CD4-positive, alpha-beta T cell (primary cell): ENCODE data around the gene LRRK1. TPM values are rescaled to one million over a fixed set of nuclear protein-coding genes. Genes with fewer than 3 reads are reported as not detected.

Experiments used
- ATAC-seq: fragments of 200-7000 bp; cut with Tn5 transposase; one replicate; pipeline ENCODE4 v1.10.0; 2022; ENCODE audit warnings: mild to moderate bottlenecking; ENCODE audit not compliant: poor library complexity
- CTCF ChIA-PET: fragments of 350-600 bp; sonication (Branson Sonifier 250); formaldehyde crosslinking; loops from one replicate; lab custom pipeline; 2021; ENCODE audit warnings: antibody characterized with exemption, inconsistent platforms; lab: Charles Lee
- POLR2A ChIA-PET: fragments of 350-600 bp; sonication (Branson Sonifier 250); formaldehyde crosslinking; loops from one replicate; lab custom pipeline; 2021; ENCODE audit warnings: antibody characterized with exemption, inconsistent platforms; lab: Charles Lee
- DNase-seq, 14 experiments: peaks; one replicate each; pipeline ENCODE4 v3.0.0-alpha.2; 2013 to 2020; ENCODE audit warnings: mixed read lengths in 2 of 14
- H3K27ac ChIP-seq, 2 donors: one replicate each; pipeline versions ENCODE4 v1.5.1 to v1.7.0; 2013; ENCODE audit warnings: low read length in 2 of 2, low read depth in 1 of 2, mild to moderate bottlenecking in 1 of 2
- H3K27me3 ChIP-seq, 2 experiments: 1 replicate in 1 of 2; 2 replicates in 1 of 2; pipeline versions ENCODE4 v1.6.1 to v1.7.0; 2013; ENCODE audit warnings: low read length in 2 of 2, control low read depth in 1 of 2, mild to moderate bottlenecking in 1 of 2, moderate library complexity in 1 of 2; ENCODE audit not compliant: insufficient read depth in 2 of 2, control insufficient read depth in 1 of 2
- H3K36me3 ChIP-seq: one replicate; pipeline ENCODE4 v1.6.1; 2013; ENCODE audit warnings: low read length, control low read depth; ENCODE audit not compliant: insufficient read depth
- H3K4me1 ChIP-seq: one replicate; pipeline ENCODE4 v1.6.1; 2013; ENCODE audit warnings: low read length, control low read depth; ENCODE audit not compliant: insufficient read depth
- H3K4me3 ChIP-seq: one replicate; pipeline ENCODE4 v1.5.1; 2013; ENCODE audit warnings: mild to moderate bottlenecking, low read length, moderate library complexity
- H3K9me3 ChIP-seq, 2 experiments: 1 replicate in 1 of 2; 2 replicates in 1 of 2; pipeline versions ENCODE4 v1.6.1 to v1.7.0; 2013; ENCODE audit warnings: low read length in 2 of 2, mild to moderate bottlenecking in 2 of 2, control low read depth in 1 of 2, moderate library complexity in 1 of 2; ENCODE audit not compliant: control insufficient read depth in 1 of 2, insufficient read depth in 1 of 2
- H3K27ac Mint-ChIP-seq: one replicate; pipeline ENCODE4 v1.8.0; 2020; ENCODE audit warnings: mixed read lengths
- H3K27me3 Mint-ChIP-seq: one replicate; pipeline ENCODE4 v1.8.0; 2021; ENCODE audit warnings: mixed read lengths
- H3K36me3 Mint-ChIP-seq: one replicate; pipeline ENCODE4 v1.8.0; 2021; ENCODE audit warnings: low read depth, mixed read lengths
- H3K4me1 Mint-ChIP-seq: one replicate; pipeline ENCODE4 v1.8.0; 2021; ENCODE audit warnings: low read depth, mixed read lengths
- H3K4me3 Mint-ChIP-seq: one replicate; pipeline ENCODE4 v1.8.0; 2020; ENCODE audit warnings: mild to moderate bottlenecking, mixed read lengths
- H3K9me3 Mint-ChIP-seq: one replicate; pipeline ENCODE4 v1.8.0; 2020; ENCODE audit warnings: mixed read lengths
- intact Hi-C, 2 experiments: fragments of 100-400 bp; cut with DNase I in 1 of 2; cut with micrococcal nuclease in 1 of 2; formaldehyde crosslinking; loops; one replicate each; pipeline versions ENCODE4 v1.15.1 to v1.9.0; 2023 to 2025; cut with DNase I, micrococcal nuclease
- total RNA-seq, 174 experiments: library from RNA in 2 of 174; stranded (reverse) in 2 of 174; gene quantifications; one replicate each; pipeline ENCODE4 v1.2.3 and lab custom pipeline; 2021 to 2026
- TF ChIP-seq, protein P1 (sequence below): fragments of 200-600 bp; IDR thresholded peaks from one replicate; pipeline ENCODE4 v1.8.0; 2022; ENCODE audit warnings: antibody characterized with exemption, mild to moderate bottlenecking

Gene LRRK1
- total RNA-seq, 2 experiments from 2014 or later: 0.60 to 0.73 TPM

DNA sequence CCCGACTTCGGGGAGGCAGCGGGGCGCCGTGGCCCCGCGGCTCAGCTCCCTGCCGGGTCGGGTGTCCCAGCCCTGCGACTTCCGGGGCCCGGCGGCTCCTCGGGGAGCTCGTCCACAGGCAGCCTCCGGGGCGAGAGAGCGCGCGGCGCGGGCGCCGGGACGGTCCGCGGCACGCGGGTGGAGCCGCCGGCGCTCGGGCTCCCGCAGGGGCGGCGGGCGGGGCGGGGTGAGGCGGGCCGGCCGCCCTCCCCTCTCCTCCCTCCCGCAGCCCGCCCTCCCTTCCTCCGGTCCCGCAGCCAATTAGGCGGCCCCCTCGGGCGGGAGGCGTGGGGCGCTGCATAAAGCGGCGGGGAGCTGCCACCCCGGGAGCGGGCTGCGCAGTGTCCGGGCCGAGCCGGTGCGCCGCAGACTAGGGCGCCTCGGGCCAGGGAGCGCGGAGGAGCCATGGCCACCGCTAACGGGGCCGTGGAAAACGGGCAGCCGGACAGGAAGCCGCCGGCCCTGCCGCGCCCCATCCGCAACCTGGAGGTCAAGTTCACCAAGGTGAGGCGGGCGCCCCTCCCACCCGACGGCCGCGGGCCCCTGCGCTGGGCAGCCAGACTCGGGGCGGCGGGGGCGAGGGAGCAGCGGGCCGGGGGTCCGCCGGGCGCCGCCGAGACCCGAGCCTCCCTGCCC is 39.6 kb upstream of the LRRK1 start, which contains the start of gene ALDH1A3:
Gene ALDH1A3 (plus strand): TSS at position 368 of the 675 bp plus-strand sequence. CDS start 77 bp downstream, at position 445.
- Mint-ChIP-seq H3K27me3 (peaks cover 84% of the 10 kb centered on the region), H3K4me3 (no peak within 1 kb of the TSS), H3K4me1 (no peaks in the 10 kb centered on the region), H3K9me3 (no peaks in the 10 kb centered on the region), H3K36me3 (no peaks in the 10 kb centered on the region), H3K27ac (no peak within 1 kb of the TSS)
- CTCF ChIA-PET: no interaction called here
- peaks cover 0 to 8% of the 10 kb centered on the region in 2 experiments for H3K9me3 ChIP-seq
- no peak within 1 kb of the TSS for H3K27ac ChIP-seq
- H3K27me3 ChIP-seq: peaks cover 44 to 61% of the 10 kb centered on the region in 2 experiments
- H3K36me3 ChIP-seq: no peaks in the 10 kb centered on the region
- POLR2A ChIA-PET: no interaction called here
- H3K4me1 ChIP-seq: peaks cover 6% of the 10 kb centered on the region
- peak in 2 of 14 experiments; percentile 4 to 7 for DNase-seq
- no peak within 1 kb of the TSS for H3K4me3 ChIP-seq
- ATAC-seq: no peak
- intact Hi-C loops: no loop called here
- TF ChIP-seq, protein P1, sequence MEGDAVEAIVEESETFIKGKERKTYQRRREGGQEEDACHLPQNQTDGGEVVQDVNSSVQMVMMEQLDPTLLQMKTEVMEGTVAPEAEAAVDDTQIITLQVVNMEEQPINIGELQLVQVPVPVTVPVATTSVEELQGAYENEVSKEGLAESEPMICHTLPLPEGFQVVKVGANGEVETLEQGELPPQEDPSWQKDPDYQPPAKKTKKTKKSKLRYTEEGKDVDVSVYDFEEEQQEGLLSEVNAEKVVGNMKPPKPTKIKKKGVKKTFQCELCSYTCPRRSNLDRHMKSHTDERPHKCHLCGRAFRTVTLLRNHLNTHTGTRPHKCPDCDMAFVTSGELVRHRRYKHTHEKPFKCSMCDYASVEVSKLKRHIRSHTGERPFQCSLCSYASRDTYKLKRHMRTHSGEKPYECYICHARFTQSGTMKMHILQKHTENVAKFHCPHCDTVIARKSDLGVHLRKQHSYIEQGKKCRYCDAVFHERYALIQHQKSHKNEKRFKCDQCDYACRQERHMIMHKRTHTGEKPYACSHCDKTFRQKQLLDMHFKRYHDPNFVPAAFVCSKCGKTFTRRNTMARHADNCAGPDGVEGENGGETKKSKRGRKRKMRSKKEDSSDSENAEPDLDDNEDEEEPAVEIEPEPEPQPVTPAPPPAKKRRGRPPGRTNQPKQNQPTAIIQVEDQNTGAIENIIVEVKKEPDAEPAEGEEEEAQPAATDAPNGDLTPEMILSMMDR: no peak

DNA sequence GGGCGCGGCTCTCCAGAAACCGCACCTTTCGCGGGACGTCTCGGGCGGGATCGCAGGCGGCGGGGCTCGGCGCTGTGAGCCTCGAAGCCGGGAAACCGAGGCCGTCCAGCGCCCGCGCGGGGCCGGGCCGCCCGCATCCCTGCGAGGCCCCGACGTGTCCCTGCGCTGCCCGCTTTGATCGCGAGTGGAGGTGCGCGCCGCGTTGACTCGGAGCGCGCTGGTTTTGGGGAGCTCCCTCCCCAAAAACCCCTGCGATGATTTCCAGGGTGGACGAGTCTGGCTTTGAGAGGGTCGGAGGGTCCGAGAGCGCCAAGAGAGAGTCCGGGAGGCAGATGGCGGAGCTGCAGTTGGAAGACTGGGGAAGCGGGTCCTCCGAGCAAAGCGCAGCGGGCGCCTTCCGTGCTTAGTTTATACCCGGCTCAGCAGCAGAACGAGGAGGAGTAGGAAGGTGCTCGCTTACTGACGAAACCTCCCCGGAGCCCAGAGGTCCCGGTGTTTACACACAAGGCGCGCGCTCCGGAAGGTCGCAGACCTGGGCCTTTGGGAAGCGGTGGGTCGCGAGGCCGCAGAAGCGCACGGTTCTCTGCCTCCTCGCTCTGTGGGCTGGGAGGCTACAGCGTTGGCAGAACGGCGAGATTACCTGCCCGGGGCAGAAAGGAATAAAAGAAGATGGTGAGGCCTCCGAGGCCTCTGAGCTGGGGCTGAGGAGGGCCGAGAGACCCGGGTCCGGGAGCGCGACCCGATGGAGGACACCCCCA is 38.8 kb upstream of the LRRK1 start:
- no peak for DNase-seq
- H3K27ac Mint-ChIP-seq: no peak overlapping the region
- ChIA-PET CTCF (no interaction called here), POLR2A (no interaction called here)
- no peaks in the 10 kb centered on the region for H3K9me3 Mint-ChIP-seq
- Histone ChIP-seq H3K36me3 (no peaks in the 10 kb centered on the region), H3K27me3 (peaks cover 44 to 65% of the 10 kb centered on the region in 2 experiments), H3K9me3 (peaks cover 0 to 8% of the 10 kb centered on the region in 2 experiments), H3K27ac (no peak overlapping the region), H3K4me1 (peaks cover 6% of the 10 kb centered on the region), H3K4me3 (no peak overlapping the region)
- H3K4me1 Mint-ChIP-seq: no peaks in the 10 kb centered on the region
- TF ChIP-seq, protein P1: no peak
- ATAC-seq: no peak
- H3K4me3 Mint-ChIP-seq: peak overlapping the region; percentile 54
- peaks cover 84% of the 10 kb centered on the region for H3K27me3 Mint-ChIP-seq
- H3K36me3 Mint-ChIP-seq: no peaks in the 10 kb centered on the region
- intact Hi-C loops: no loop called here

DNA sequence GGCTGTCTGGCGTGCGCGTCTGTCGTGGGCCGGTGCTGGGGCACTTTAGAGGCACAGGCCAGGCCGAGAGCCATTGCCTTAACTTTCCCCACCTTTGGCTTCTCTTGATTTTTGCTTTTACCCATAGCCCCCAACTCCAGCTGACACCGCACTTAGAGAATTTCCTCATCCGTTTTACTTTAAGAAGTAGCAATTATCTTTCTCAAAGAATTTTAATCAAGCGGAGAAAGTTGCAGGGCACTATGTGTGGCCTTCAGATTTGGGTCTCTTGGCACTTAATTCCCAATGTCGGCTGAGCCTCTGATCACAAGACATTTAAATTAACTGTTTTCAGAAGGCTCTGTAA is 38.3 kb upstream of the LRRK1 start:
- CTCF ChIA-PET: no interaction called here
- peaks cover 0 to 8% of the 10 kb centered on the region in 2 experiments for H3K9me3 ChIP-seq
- Mint-ChIP-seq H3K4me3 (peak overlapping the region; percentile 54), H3K4me1 (no peaks in the 10 kb centered on the region), H3K36me3 (no peaks in the 10 kb centered on the region), H3K9me3 (no peaks in the 10 kb centered on the region), H3K27me3 (peaks cover 84% of the 10 kb centered on the region), H3K27ac (no peak overlapping the region)
- TF ChIP-seq, protein P1: no peak
- H3K27ac ChIP-seq: no peak overlapping the region
- no peaks in the 10 kb centered on the region for H3K36me3 ChIP-seq
- no peak for DNase-seq
- H3K27me3 ChIP-seq: peaks cover 44 to 70% of the 10 kb centered on the region in 2 experiments
- intact Hi-C loops: no loop called here
- H3K4me3 ChIP-seq: no peak overlapping the region
- no peak for ATAC-seq
- peaks cover 6% of the 10 kb centered on the region for H3K4me1 ChIP-seq
- POLR2A ChIA-PET: no interaction called here
